Loucy (cell line): ENCODE measurements around the gene FEV.

Experiments
- CTCF ChIP-seq: fragments of 200-600 bp; sonication (generic); conservative IDR thresholded peaks from 2 replicates; pipeline ENCODE4 v1.5.1; 2014; ENCODE audit warnings: mild to moderate bottlenecking, antibody characterized with exemption, low read length
- EZH2phosphoT487 ChIP-seq: fragments of 200-600 bp; IDR thresholded peaks from 2 replicates; pipeline ENCODE4 v1.6.1; 2018; ENCODE audit warnings: antibody characterized with exemption, mild to moderate bottlenecking, moderate library complexity, borderline replicate concordance

DNA sequence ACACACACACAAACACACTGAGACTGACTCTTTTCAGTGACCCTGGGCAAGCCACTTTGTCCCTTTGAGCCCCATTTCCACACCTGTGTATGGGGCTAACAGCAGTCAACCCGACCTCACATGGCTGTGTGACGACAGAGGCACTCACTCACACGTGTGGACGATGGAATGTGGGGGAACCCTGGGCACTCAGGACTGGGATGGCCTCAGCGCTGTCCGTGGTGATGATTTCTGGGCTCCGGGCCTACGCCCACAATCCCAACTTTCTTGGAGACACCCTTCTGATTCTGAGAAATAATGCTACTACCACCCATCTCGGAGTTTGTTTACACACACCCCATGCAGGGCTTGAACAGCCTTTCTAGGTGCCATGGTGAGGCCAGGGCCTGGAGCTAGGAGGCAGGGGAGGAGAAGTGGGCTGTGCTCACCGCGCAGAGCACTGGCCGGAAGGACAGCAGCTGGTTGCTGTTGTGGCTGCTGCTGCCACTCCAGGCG is 6.7 kb upstream of the FEV start:
- TF ChIP-seq CTCF (no peak), EZH2phosphoT487 (no peak)
